HL-60 (cell line): ENCODE results near the gene RASGEF1B.

Experiments
- POLR2AphosphoS5 ChIP-seq: IDR thresholded peaks from 2 replicates; pipeline ENCODE4 v1.6.1; 2012; ENCODE audit warnings: low read depth
- TF ChIP-seq, protein P1 (sequence below): IDR thresholded peaks from one replicate; pipeline ENCODE4 v1.5.1; 2011; ENCODE audit warnings: low read length, control low read depth, inconsistent platforms; ENCODE audit not compliant: insufficient read depth
- TF ChIP-seq, protein P2 (sequence below): IDR thresholded peaks from 2 replicates; pipeline ENCODE4 v1.6.1; 2012; ENCODE audit warnings: low read depth; ENCODE audit not compliant: insufficient replicate concordance

DNA sequence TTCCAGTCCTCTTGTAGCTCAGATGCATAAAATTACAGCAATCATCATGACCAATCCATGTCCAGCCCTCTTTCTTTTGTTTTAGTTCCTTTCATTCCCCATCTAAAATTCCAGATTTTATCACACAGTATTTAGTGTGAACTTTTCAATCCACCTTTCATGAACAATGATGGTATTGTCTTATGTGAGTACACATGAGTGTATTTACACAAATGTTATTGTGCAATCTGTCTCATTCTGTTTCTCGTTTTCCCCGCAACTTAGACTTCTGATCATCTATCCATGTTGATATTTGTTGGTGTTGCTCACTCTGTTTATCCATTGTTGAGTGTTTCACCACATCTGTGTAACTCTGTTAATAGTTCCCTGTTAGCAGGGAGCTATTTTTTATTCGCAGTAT, 9.4 kb upstream of the RASGEF1B start:
- TF ChIP-seq, protein P1, sequence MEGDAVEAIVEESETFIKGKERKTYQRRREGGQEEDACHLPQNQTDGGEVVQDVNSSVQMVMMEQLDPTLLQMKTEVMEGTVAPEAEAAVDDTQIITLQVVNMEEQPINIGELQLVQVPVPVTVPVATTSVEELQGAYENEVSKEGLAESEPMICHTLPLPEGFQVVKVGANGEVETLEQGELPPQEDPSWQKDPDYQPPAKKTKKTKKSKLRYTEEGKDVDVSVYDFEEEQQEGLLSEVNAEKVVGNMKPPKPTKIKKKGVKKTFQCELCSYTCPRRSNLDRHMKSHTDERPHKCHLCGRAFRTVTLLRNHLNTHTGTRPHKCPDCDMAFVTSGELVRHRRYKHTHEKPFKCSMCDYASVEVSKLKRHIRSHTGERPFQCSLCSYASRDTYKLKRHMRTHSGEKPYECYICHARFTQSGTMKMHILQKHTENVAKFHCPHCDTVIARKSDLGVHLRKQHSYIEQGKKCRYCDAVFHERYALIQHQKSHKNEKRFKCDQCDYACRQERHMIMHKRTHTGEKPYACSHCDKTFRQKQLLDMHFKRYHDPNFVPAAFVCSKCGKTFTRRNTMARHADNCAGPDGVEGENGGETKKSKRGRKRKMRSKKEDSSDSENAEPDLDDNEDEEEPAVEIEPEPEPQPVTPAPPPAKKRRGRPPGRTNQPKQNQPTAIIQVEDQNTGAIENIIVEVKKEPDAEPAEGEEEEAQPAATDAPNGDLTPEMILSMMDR, result no peak
- TF ChIP-seq POLR2AphosphoS5, result no peak
- TF ChIP-seq, protein P2, sequence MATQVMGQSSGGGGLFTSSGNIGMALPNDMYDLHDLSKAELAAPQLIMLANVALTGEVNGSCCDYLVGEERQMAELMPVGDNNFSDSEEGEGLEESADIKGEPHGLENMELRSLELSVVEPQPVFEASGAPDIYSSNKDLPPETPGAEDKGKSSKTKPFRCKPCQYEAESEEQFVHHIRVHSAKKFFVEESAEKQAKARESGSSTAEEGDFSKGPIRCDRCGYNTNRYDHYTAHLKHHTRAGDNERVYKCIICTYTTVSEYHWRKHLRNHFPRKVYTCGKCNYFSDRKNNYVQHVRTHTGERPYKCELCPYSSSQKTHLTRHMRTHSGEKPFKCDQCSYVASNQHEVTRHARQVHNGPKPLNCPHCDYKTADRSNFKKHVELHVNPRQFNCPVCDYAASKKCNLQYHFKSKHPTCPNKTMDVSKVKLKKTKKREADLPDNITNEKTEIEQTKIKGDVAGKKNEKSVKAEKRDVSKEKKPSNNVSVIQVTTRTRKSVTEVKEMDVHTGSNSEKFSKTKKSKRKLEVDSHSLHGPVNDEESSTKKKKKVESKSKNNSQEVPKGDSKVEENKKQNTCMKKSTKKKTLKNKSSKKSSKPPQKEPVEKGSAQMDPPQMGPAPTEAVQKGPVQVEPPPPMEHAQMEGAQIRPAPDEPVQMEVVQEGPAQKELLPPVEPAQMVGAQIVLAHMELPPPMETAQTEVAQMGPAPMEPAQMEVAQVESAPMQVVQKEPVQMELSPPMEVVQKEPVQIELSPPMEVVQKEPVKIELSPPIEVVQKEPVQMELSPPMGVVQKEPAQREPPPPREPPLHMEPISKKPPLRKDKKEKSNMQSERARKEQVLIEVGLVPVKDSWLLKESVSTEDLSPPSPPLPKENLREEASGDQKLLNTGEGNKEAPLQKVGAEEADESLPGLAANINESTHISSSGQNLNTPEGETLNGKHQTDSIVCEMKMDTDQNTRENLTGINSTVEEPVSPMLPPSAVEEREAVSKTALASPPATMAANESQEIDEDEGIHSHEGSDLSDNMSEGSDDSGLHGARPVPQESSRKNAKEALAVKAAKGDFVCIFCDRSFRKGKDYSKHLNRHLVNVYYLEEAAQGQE, result no peak
